Vagina (tissue), 2 donors: Measurements from ENCODE around the gene SLC39A3.

Source experiments
- CTCF ChIP-seq, 3 experiments: fragments of 450-650 bp in 2 of 3; fragments of 200-600 bp in 1 of 3; sonication (generic) in 1 of 3; IDR thresholded peaks; one replicate each; pipeline ENCODE4 v1.5.1; 2017 to 2019; ENCODE audit warnings: antibody characterized with exemption in 3 of 3, mild to moderate bottlenecking in 2 of 3, moderate library complexity in 2 of 3
- POLR2AphosphoS5 ChIP-seq, 2 donors: sonication (generic); formaldehyde crosslinking; IDR thresholded peaks; one replicate each; pipeline ENCODE4 v1.9.0; 2017; ENCODE audit warnings: antibody characterized with exemption in 2 of 2, mild to moderate bottlenecking in 2 of 2, low read depth in 1 of 2; ENCODE audit not compliant: insufficient read depth in 1 of 2

- no peak for TF ChIP-seq POLR2AphosphoS5 (IDR thresholded peaks at IDR 0.05; ENCODE audit: insufficient read depth in 1 of 2, low read depth in 1 of 2)
- no peak for TF ChIP-seq CTCF (IDR thresholded peaks at IDR 0.05)
Measured at GRCh38 chr19:2714531-2715269, 25.1 kb downstream of the SLC39A3 start.
